Neural cell (in vitro differentiated cells): ENCODE data around the gene SPECC1L. TPM values are rescaled to one million over a fixed set of nuclear protein-coding genes. Genes with fewer than 3 reads are reported as not detected.

Experiments used
- polyA plus RNA-seq: library from polyadenylated mRNA; depleted of rRNA; stranded (reverse); fragments of >200 nt; gene quantifications from 2 replicates; pipeline ENCODE4 v1.2.3, GENCODE V29; 2014

SPECC1L gene
- polyA plus RNA-seq, 1 donor from 2014 or later = 27.1 TPM

Other genes with a start within 250 kb of the SPECC1L start
- gene SUSD2, start 89.3 kb upstream of the SPECC1L start, polyA plus RNA-seq = 0.20 and 0.36 TPM in 2 replicates
- 0.12 TPM in 1 of 2 replicates, not detected in the other for gene GGT5, start 25.7 kb upstream of the SPECC1L start, polyA plus RNA-seq
- 2.9 and 6.7 TPM in 2 replicates for gene ADORA2A, start 156.8 kb downstream of the SPECC1L start, polyA plus RNA-seq
- gene UPB1, start 224.5 kb downstream of the SPECC1L start, polyA plus RNA-seq = 0.12 and 0.38 TPM in 2 replicates